ENCODE data around the gene TMEM243.

The TMEM243 gene

GRCh38 chr7:87154569-87154968, 65.0 kb downstream of the TMEM243 start:
- no peak for DNase-seq

GRCh38 chr7:87154166-87154565, 65.4 kb downstream of the TMEM243 start:
- no peak for DNase-seq

- peak in 3 of 6 experiments; percentile 29 to 52 (median 46) for DNase-seq
Observed at GRCh38 chr7:87152897-87153641, 66.5 kb downstream of the TMEM243 start.

GRCh38 chr7:87152112-87152896, 67.2 kb downstream of the TMEM243 start, which contains the start of gene DMTF1:
DMTF1 (plus strand) TSS chr7:87152453; CDS start chr7:87164942, 12,489 bp downstream.
- peak; percentile 71 to 84 (median 80) for DNase-seq

GRCh38 chr7:87151729-87152111, 67.8 kb downstream of the TMEM243 start:
- no peak for DNase-seq

GRCh38 chr7:87151002-87151728, 68.4 kb downstream of the TMEM243 start:
- DNase-seq: no peak

GRCh38 chr7:87148332-87148955, 71.1 kb downstream of the TMEM243 start:
- DNase-seq: peak in 2 of 6 experiments; percentile 1 to 14

- DNase-seq: no peak
Observed at GRCh38 chr7:87147500-87147899, 72.0 kb downstream of the TMEM243 start.

- no peak for DNase-seq
Observed at GRCh38 chr7:87146740-87147386, 72.7 kb downstream of the TMEM243 start.

Data from stimulated activated naive CD4-positive, alpha-beta T cell (primary cell).